ENCODE data around the gene LRRC31.

GRCh38 chr3:169813278-169813677 is 56.5 kb downstream of the LRRC31 start:
- TF ChIP-seq EZH2phosphoT487 (conservative IDR thresholded peaks at IDR 0.05; ENCODE audit: low read length) (no peak), CTCF (IDR thresholded peaks at IDR 0.05; ENCODE audit: insufficient read depth, low read length, poor library complexity, severe bottlenecking) (no peak)

All from SU-DHL-6 (cell line).